Measurements from ENCODE around the gene HCFC1R1.

Gene HCFC1R1

GRCh38 chr16:3050487-3050886 lies 26.7 kb upstream of the HCFC1R1 start:
- peaks cover 59% of the 10 kb centered on the region for H3K36me3 Mint-ChIP-seq

GRCh38 chr16:3049921-3050481 lies 26.3 kb upstream of the HCFC1R1 start:
- H3K4me3 Mint-ChIP-seq, result no peak overlapping the region
- H3K36me3 Mint-ChIP-seq, result peaks cover 59% of the 10 kb centered on the region
- no peaks in the 10 kb centered on the region for H3K9me3 Mint-ChIP-seq
- DNase-seq (ENCODE audit: low spot score in 2 of 2), result no peak
- peak overlapping the region; percentile 50 for H3K27ac Mint-ChIP-seq
- ATAC-seq, result no peak
- peaks cover 49% of the 10 kb centered on the region for H3K4me1 Mint-ChIP-seq

More at GRCh38 chr16:3050487-3050886, 26.7 kb upstream of the HCFC1R1 start:
- H3K4me1 Mint-ChIP-seq, result peaks cover 49% of the 10 kb centered on the region
- H3K9me3 Mint-ChIP-seq, result no peaks in the 10 kb centered on the region
- DNase-seq (ENCODE audit: low spot score in 2 of 2) (no peak), ATAC-seq (no peak)
- peak overlapping the region; percentile 50 for H3K27ac Mint-ChIP-seq
- no peak overlapping the region for H3K4me3 Mint-ChIP-seq

GRCh38 chr16:3047387-3047720 lies 23.6 kb upstream of the HCFC1R1 start:
- DNase-seq (ENCODE audit: low spot score in 2 of 2) (no peak), ATAC-seq (peak; percentile 9)
- H3K4me3 Mint-ChIP-seq, result peak overlapping the region; percentile 76

GRCh38 chr16:3046641-3047386 lies 23.1 kb upstream of the HCFC1R1 start:
- ATAC-seq, result peak; percentile 45
- Mint-ChIP-seq H3K9me3 (no peaks in the 10 kb centered on the region), H3K27ac (peak overlapping the region; percentile 45), H3K4me1 (peaks cover 32% of the 10 kb centered on the region), H3K36me3 (peaks cover 37% of the 10 kb centered on the region), H3K4me3 (peak overlapping the region; percentile 76)
- no peak for DNase-seq (ENCODE audit: low spot score in 2 of 2)

More at GRCh38 chr16:3047387-3047720, 23.6 kb upstream of the HCFC1R1 start:
- Mint-ChIP-seq H3K27ac (peak overlapping the region; percentile 45), H3K9me3 (no peaks in the 10 kb centered on the region), H3K36me3 (peaks cover 42% of the 10 kb centered on the region), H3K4me1 (peaks cover 37% of the 10 kb centered on the region)

- peak in 1 of 2 donors; percentile 75 for DNase-seq (ENCODE audit: low spot score in 2 of 2)
- Mint-ChIP-seq H3K9me3 (no peaks in the 10 kb centered on the region), H3K4me1 (peaks cover 26% of the 10 kb centered on the region), H3K36me3 (peaks cover 30% of the 10 kb centered on the region), H3K27ac (peak within 1 kb of the TSS; percentile 68), H3K4me3 (peak within 1 kb of the TSS; percentile 76)
- ATAC-seq, result peak; percentile 57
These were observed 22.3 kb upstream of the HCFC1R1 start, which contains the start of gene MMP25 for GRCh38 chr16:3045758-3046640. Gene MMP25, plus strand, starts transcription at chr16:3046561. Its CDS starts 357 bp downstream, at chr16:3046918.

- Mint-ChIP-seq H3K27ac (peak overlapping the region; percentile 68), H3K36me3 (peaks cover 25% of the 10 kb centered on the region), H3K4me1 (peaks cover 22% of the 10 kb centered on the region), H3K9me3 (no peaks in the 10 kb centered on the region), H3K4me3 (peak overlapping the region; percentile 76)
- no peak for ATAC-seq
- no peak for DNase-seq (ENCODE audit: low spot score in 2 of 2)
These were observed 21.0 kb upstream of the HCFC1R1 start for GRCh38 chr16:3044708-3045107.

GRCh38 chr16:3042376-3042775 lies 18.6 kb upstream of the HCFC1R1 start:
- H3K27ac Mint-ChIP-seq, result no peak overlapping the region
- DNase-seq (ENCODE audit: low spot score in 2 of 2) (no peak), ATAC-seq (no peak)
- H3K4me1 Mint-ChIP-seq, result peaks cover 18% of the 10 kb centered on the region
- no peaks in the 10 kb centered on the region for H3K9me3 Mint-ChIP-seq
- peaks cover 17% of the 10 kb centered on the region for H3K36me3 Mint-ChIP-seq
- no peak overlapping the region for H3K4me3 Mint-ChIP-seq

GRCh38 chr16:3038896-3039295 lies 15.2 kb upstream of the HCFC1R1 start:
- DNase-seq (ENCODE audit: low spot score in 2 of 2), result no peak
- no peak overlapping the region for H3K4me3 Mint-ChIP-seq
- H3K9me3 Mint-ChIP-seq, result no peaks in the 10 kb centered on the region
- H3K4me1 Mint-ChIP-seq, result peaks cover 4% of the 10 kb centered on the region
- no peak overlapping the region for H3K27ac Mint-ChIP-seq
- ATAC-seq, result no peak
- no peaks in the 10 kb centered on the region for H3K36me3 Mint-ChIP-seq

- Mint-ChIP-seq H3K9me3 (no peaks in the 10 kb centered on the region), H3K4me3 (no peak overlapping the region), H3K4me1 (peaks cover 5% of the 10 kb centered on the region), H3K36me3 (no peaks in the 10 kb centered on the region), H3K27ac (no peak overlapping the region)
- ATAC-seq (no peak), DNase-seq (ENCODE audit: low spot score in 2 of 2) (no peak)
These were observed 14.5 kb upstream of the HCFC1R1 start for GRCh38 chr16:3038256-3038655.

GRCh38 chr16:3036726-3037315 lies 13.1 kb upstream of the HCFC1R1 start, which contains the start of gene BICDL2:
Gene BICDL2, minus strand, starts transcription at chr16:3036944. Its CDS starts 1,448 bp downstream, at chr16:3035496.
- no peak for ATAC-seq
- Mint-ChIP-seq H3K4me3 (peak within 1 kb of the TSS; percentile 30), H3K4me1 (peaks cover 17% of the 10 kb centered on the region), H3K9me3 (no peaks in the 10 kb centered on the region), H3K27ac (peak within 1 kb of the TSS; percentile 45), H3K36me3 (no peaks in the 10 kb centered on the region)
- DNase-seq (ENCODE audit: low spot score in 2 of 2), result no peak

- Mint-ChIP-seq H3K4me1 (peaks cover 17% of the 10 kb centered on the region), H3K9me3 (no peaks in the 10 kb centered on the region), H3K36me3 (no peaks in the 10 kb centered on the region), H3K4me3 (no peak overlapping the region), H3K27ac (no peak overlapping the region)
- ATAC-seq, result no peak
- no peak for DNase-seq (ENCODE audit: low spot score in 2 of 2)
These were observed 12.4 kb upstream of the HCFC1R1 start for GRCh38 chr16:3035972-3036725.

- ATAC-seq (no peak), DNase-seq (ENCODE audit: low spot score in 2 of 2) (no peak)
- no peak overlapping the region for H3K4me3 Mint-ChIP-seq
- H3K4me1 Mint-ChIP-seq, result peaks cover 19% of the 10 kb centered on the region
- H3K36me3 Mint-ChIP-seq, result no peaks in the 10 kb centered on the region
- H3K27ac Mint-ChIP-seq, result no peak overlapping the region
- no peaks in the 10 kb centered on the region for H3K9me3 Mint-ChIP-seq
These were observed 11.7 kb upstream of the HCFC1R1 start for GRCh38 chr16:3035289-3035971.

- H3K4me1 Mint-ChIP-seq, result peaks cover 41% of the 10 kb centered on the region
- peaks cover 15% of the 10 kb centered on the region for H3K36me3 Mint-ChIP-seq
- no peak for DNase-seq (ENCODE audit: low spot score in 2 of 2)
- ATAC-seq, result no peak
- H3K27ac Mint-ChIP-seq, result no peak overlapping the region
- no peak overlapping the region for H3K4me3 Mint-ChIP-seq
- H3K9me3 Mint-ChIP-seq, result no peaks in the 10 kb centered on the region
These were observed 8.9 kb upstream of the HCFC1R1 start for GRCh38 chr16:3032624-3033023.

Data from stimulated activated effector memory CD8-positive, alpha-beta T cell treated with anti-CD3 and anti-CD28 coated beads, Interleukin-12 subunit alpha, Interleukin-12 subunit beta, amount 100 ng/mL, for 72 hours (primary cell).